GM21619 (cell line): ENCODE results near the gene RBSN.

Source experiments
- ATAC-seq: cut with Tn5 transposase; IDR thresholded peaks from one replicate; pipeline ENCODE4 v1.9.1; 2021; ENCODE audit not compliant: unreplicated experiment

Gene RBSN

GRCh38 chr3:15023719-15024118 lies 75.2 kb downstream of the RBSN start:
- ATAC-seq = no peak

- no peak for ATAC-seq
These were observed 75.7 kb downstream of the RBSN start for GRCh38 chr3:15023249-15023648.
